ENCODE measurements around the gene TANGO6.

TANGO6 gene

GRCh38 chr16:69012906-69013305, 169.6 kb downstream of the TANGO6 start:
- Mint-ChIP-seq H3K36me3 (ENCODE audit: low read depth) (peaks cover 6% of the 10 kb centered on the region), H3K27ac (no peak overlapping the region), H3K4me1 (peaks cover 5% of the 10 kb centered on the region), H3K27me3 (ENCODE audit: low read depth, poor library complexity) (peaks cover 6% of the 10 kb centered on the region), H3K4me3 (no peak overlapping the region), H3K9me3 (no peaks in the 10 kb centered on the region)
- DNase-seq = no peak
- TF ChIP-seq CTCF (IDR thresholded peaks at IDR 0.05) = no peak

GRCh38 chr16:69013991-69014390, 170.7 kb downstream of the TANGO6 start:
- TF ChIP-seq CTCF (IDR thresholded peaks at IDR 0.05) = no peak
- Mint-ChIP-seq H3K9me3 (no peaks in the 10 kb centered on the region), H3K27ac (no peak overlapping the region), H3K27me3 (ENCODE audit: low read depth, poor library complexity) (peaks cover 6% of the 10 kb centered on the region), H3K36me3 (ENCODE audit: low read depth) (peaks cover 4% of the 10 kb centered on the region), H3K4me3 (no peak overlapping the region), H3K4me1 (peaks cover 5% of the 10 kb centered on the region)
- DNase-seq = no peak

GRCh38 chr16:69014811-69015210, 171.5 kb downstream of the TANGO6 start:
- TF ChIP-seq CTCF (IDR thresholded peaks at IDR 0.05) = no peak
- Mint-ChIP-seq H3K36me3 (ENCODE audit: low read depth) (peaks cover 4% of the 10 kb centered on the region), H3K4me3 (no peak overlapping the region), H3K4me1 (peaks cover 5% of the 10 kb centered on the region), H3K9me3 (no peaks in the 10 kb centered on the region), H3K27me3 (ENCODE audit: low read depth, poor library complexity) (peaks cover 6% of the 10 kb centered on the region), H3K27ac (no peak overlapping the region)
- DNase-seq = no peak

GRCh38 chr16:69017036-69017783, 173.9 kb downstream of the TANGO6 start:
- H3K27ac Mint-ChIP-seq = peak overlapping the region; percentile 76

GRCh38 chr16:69019811-69020210, 176.5 kb downstream of the TANGO6 start:
- Mint-ChIP-seq H3K4me3 (no peak overlapping the region), H3K9me3 (no peaks in the 10 kb centered on the region), H3K27ac (no peak overlapping the region), H3K4me1 (peaks cover 5% of the 10 kb centered on the region), H3K36me3 (ENCODE audit: low read depth) (peaks cover 8% of the 10 kb centered on the region), H3K27me3 (ENCODE audit: low read depth, poor library complexity) (peaks cover 4% of the 10 kb centered on the region)
- TF ChIP-seq CTCF (IDR thresholded peaks at IDR 0.05) = no peak
- DNase-seq = no peak

More at GRCh38 chr16:69017036-69017783, 173.9 kb downstream of the TANGO6 start:
- Mint-ChIP-seq H3K4me3 (no peak overlapping the region), H3K27me3 (ENCODE audit: low read depth, poor library complexity) (peaks cover 6% of the 10 kb centered on the region), H3K4me1 (peaks cover 5% of the 10 kb centered on the region), H3K9me3 (no peaks in the 10 kb centered on the region), H3K36me3 (ENCODE audit: low read depth) (peaks cover 4% of the 10 kb centered on the region)
- DNase-seq = no peak
- TF ChIP-seq CTCF (IDR thresholded peaks at IDR 0.05) = no peak

- Mint-ChIP-seq H3K4me3 (no peak overlapping the region), H3K4me1 (no peaks in the 10 kb centered on the region), H3K27ac (no peak overlapping the region), H3K27me3 (ENCODE audit: low read depth, poor library complexity) (no peaks in the 10 kb centered on the region), H3K9me3 (no peaks in the 10 kb centered on the region), H3K36me3 (ENCODE audit: low read depth) (peaks cover 4% of the 10 kb centered on the region)
- TF ChIP-seq CTCF (IDR thresholded peaks at IDR 0.05) = no peak
- no peak for DNase-seq
These were observed 185.8 kb downstream of the TANGO6 start for GRCh38 chr16:69029121-69029520.
